Measurements from ENCODE around the gene ARAP1. TPM values are rescaled to one million over a fixed set of nuclear protein-coding genes. Genes with fewer than 3 reads are reported as not detected.

ARAP1 gene
- polyA plus RNA-seq, 1 donor from 2014 or later = 3.5 TPM

- Histone ChIP-seq H3K79me2 (replicated peaks; ENCODE audit: insufficient read depth, low read length) (no peaks in the 10 kb centered on the region), H3K4me3 (ENCODE audit: low read length) (no peak overlapping the region), H3F3A (ENCODE audit: insufficient read depth, low read length, poor library complexity, severe bottlenecking) (no peaks in the 10 kb centered on the region), H2AFZ (ENCODE audit: low read depth, low read length) (no peak overlapping the region), H3K27ac (ENCODE audit: low read length) (no peak overlapping the region), H3K9me2 (ENCODE audit: insufficient read depth, low read length) (no peaks in the 10 kb centered on the region), H3K9ac (ENCODE audit: low read length) (no peak overlapping the region), H4K20me1 (ENCODE audit: insufficient read depth) (no peaks in the 10 kb centered on the region), H3K27me3 (ENCODE audit: insufficient read depth, low read depth, low read length) (no peaks in the 10 kb centered on the region), H3K9me3 (ENCODE audit: low read length) (no peaks in the 10 kb centered on the region), H3K36me3 (ENCODE audit: insufficient read depth, low read length) (no peaks in the 10 kb centered on the region), H3K4me2 (ENCODE audit: low read length) (no peak overlapping the region)
- TF ChIP-seq CTCF (IDR thresholded peaks at IDR 0.05; ENCODE audit: poor library complexity, severe bottlenecking) = no peak
- no peak for TF ChIP-seq POLR2AphosphoS5 (IDR thresholded peaks at IDR 0.05)
- no peak for TF ChIP-seq RAD21 (conservative IDR thresholded peaks at IDR 0.05)
- TF ChIP-seq MXI1 (conservative IDR thresholded peaks at IDR 0.05; ENCODE audit: poor library complexity, severe bottlenecking) = no peak
- no peak for TF ChIP-seq SMC3 (conservative IDR thresholded peaks at IDR 0.05; ENCODE audit: poor library complexity)
- no peak for TF ChIP-seq EP300 (conservative IDR thresholded peaks at IDR 0.05; ENCODE audit: poor library complexity, severe bottlenecking)
- TF ChIP-seq EZH2 (IDR thresholded peaks at IDR 0.05; ENCODE audit: borderline replicate concordance, insufficient read depth, low read length, poor library complexity, severe bottlenecking) = no peak
- TF ChIP-seq, protein P1, sequence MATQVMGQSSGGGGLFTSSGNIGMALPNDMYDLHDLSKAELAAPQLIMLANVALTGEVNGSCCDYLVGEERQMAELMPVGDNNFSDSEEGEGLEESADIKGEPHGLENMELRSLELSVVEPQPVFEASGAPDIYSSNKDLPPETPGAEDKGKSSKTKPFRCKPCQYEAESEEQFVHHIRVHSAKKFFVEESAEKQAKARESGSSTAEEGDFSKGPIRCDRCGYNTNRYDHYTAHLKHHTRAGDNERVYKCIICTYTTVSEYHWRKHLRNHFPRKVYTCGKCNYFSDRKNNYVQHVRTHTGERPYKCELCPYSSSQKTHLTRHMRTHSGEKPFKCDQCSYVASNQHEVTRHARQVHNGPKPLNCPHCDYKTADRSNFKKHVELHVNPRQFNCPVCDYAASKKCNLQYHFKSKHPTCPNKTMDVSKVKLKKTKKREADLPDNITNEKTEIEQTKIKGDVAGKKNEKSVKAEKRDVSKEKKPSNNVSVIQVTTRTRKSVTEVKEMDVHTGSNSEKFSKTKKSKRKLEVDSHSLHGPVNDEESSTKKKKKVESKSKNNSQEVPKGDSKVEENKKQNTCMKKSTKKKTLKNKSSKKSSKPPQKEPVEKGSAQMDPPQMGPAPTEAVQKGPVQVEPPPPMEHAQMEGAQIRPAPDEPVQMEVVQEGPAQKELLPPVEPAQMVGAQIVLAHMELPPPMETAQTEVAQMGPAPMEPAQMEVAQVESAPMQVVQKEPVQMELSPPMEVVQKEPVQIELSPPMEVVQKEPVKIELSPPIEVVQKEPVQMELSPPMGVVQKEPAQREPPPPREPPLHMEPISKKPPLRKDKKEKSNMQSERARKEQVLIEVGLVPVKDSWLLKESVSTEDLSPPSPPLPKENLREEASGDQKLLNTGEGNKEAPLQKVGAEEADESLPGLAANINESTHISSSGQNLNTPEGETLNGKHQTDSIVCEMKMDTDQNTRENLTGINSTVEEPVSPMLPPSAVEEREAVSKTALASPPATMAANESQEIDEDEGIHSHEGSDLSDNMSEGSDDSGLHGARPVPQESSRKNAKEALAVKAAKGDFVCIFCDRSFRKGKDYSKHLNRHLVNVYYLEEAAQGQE (IDR thresholded peaks at IDR 0.05; ENCODE audit: borderline replicate concordance) = no peak
- TF ChIP-seq TAF1 (IDR thresholded peaks at IDR 0.05; ENCODE audit: low read depth) = no peak
Measured at GRCh38 chr11:72759468-72759985, 7.3 kb upstream of the ARAP1 start.

GRCh38 chr11:72758690-72759389 lies 6.6 kb upstream of the ARAP1 start:
- Histone ChIP-seq H3K9ac (ENCODE audit: low read length) (no peak overlapping the region), H4K20me1 (ENCODE audit: insufficient read depth) (no peaks in the 10 kb centered on the region), H3K4me2 (ENCODE audit: low read length) (no peak overlapping the region), H3K27me3 (ENCODE audit: insufficient read depth, low read depth, low read length) (no peaks in the 10 kb centered on the region), H3K36me3 (ENCODE audit: insufficient read depth, low read length) (no peaks in the 10 kb centered on the region), H2AFZ (ENCODE audit: low read depth, low read length) (no peak overlapping the region), H3K79me2 (replicated peaks; ENCODE audit: insufficient read depth, low read length) (no peaks in the 10 kb centered on the region), H3K9me2 (ENCODE audit: insufficient read depth, low read length) (no peaks in the 10 kb centered on the region), H3F3A (ENCODE audit: insufficient read depth, low read length, poor library complexity, severe bottlenecking) (no peaks in the 10 kb centered on the region), H3K9me3 (ENCODE audit: low read length) (no peaks in the 10 kb centered on the region), H3K27ac (ENCODE audit: low read length) (no peak overlapping the region), H3K4me3 (ENCODE audit: low read length) (no peak overlapping the region)
- TF ChIP-seq CTCF (IDR thresholded peaks at IDR 0.05; ENCODE audit: poor library complexity, severe bottlenecking) (no peak), EZH2 (IDR thresholded peaks at IDR 0.05; ENCODE audit: borderline replicate concordance, insufficient read depth, low read length, poor library complexity, severe bottlenecking) (no peak), SMC3 (conservative IDR thresholded peaks at IDR 0.05; ENCODE audit: poor library complexity) (no peak)

Measured in neural cell (in vitro differentiated cells).